Kidney (tissue), 14 donors: ENCODE data around the gene CHRM2. TPM values are rescaled to one million over a fixed set of nuclear protein-coding genes. Genes with fewer than 3 reads are reported as not detected.

Experiments used
- DNase-seq, 5 donors: peaks; one replicate each; pipeline ENCODE4 v3.0.0-alpha.2; 2013 to 2020
- FAIRE-seq: peaks from 2 replicates; lab custom pipeline; 2012; peaks lifted over from hg19 to GRCh38; lab: Jason Lieb, UNC
- H3K27ac ChIP-seq, 2 donors: one replicate each; pipeline ENCODE4 v1.7.0; 2013; ENCODE audit warnings: low read depth in 2 of 2, low read length in 2 of 2, inconsistent platforms in 1 of 2
- H3K27me3 ChIP-seq: one replicate; pipeline ENCODE4 v1.7.1; 2013; ENCODE audit warnings: low read length, inconsistent platforms; ENCODE audit not compliant: control insufficient read depth, insufficient read depth
- H3K36me3 ChIP-seq, 3 donors: one replicate each; pipeline versions ENCODE4 v1.7.0 to v1.7.1; 2013; ENCODE audit warnings: low read length in 3 of 3, control low read depth in 1 of 3, inconsistent platforms in 1 of 3; ENCODE audit not compliant: insufficient read depth in 3 of 3, control insufficient read depth in 2 of 3
- H3K4me1 ChIP-seq, 3 donors: one replicate each; pipeline versions ENCODE4 v1.7.0 to v1.7.1; 2013; ENCODE audit warnings: low read length in 3 of 3, inconsistent platforms in 1 of 3, low read depth in 1 of 3; ENCODE audit not compliant: control insufficient read depth in 2 of 3, insufficient read depth in 2 of 3
- H3K4me3 ChIP-seq, 3 donors: one replicate each; pipeline versions ENCODE4 v1.7.0 to v1.8.1; 2013; ENCODE audit warnings: low read length in 3 of 3, control low read depth in 1 of 3, inconsistent platforms in 1 of 3
- H3K9ac ChIP-seq, 3 donors: one replicate each; pipeline versions ENCODE4 v1.7.0 to v1.7.1; 2013; ENCODE audit warnings: low read length in 3 of 3, control low read depth in 1 of 3, inconsistent platforms in 1 of 3
- H3K9me3 ChIP-seq, 3 donors: one replicate each; pipeline versions ENCODE4 v1.7.0 to v1.7.1; 2013; ENCODE audit warnings: low read length in 3 of 3, control low read depth in 1 of 3, inconsistent platforms in 1 of 3; ENCODE audit not compliant: control insufficient read depth in 2 of 3, insufficient read depth in 1 of 3
- CTCF ChIP-seq: IDR thresholded peaks from 3 replicates; pipeline ENCODE4 v1.5.1; 2012; ENCODE audit warnings: mild to moderate bottlenecking, moderate library complexity, borderline replicate concordance; ENCODE audit not compliant: insufficient read depth; ENCODE audit errors: extremely low read depth
- intact Hi-C: fragments of 100-400 bp; cut with DNase I; formaldehyde crosslinking; loops from one replicate; pipeline ENCODE4 v1.11.1; 2022
- polyA plus RNA-seq: library from polyadenylated mRNA; stranded (reverse); fragments of 350-450 nt; fragmentation: Illumina TruSeq; extraction: RNeasy Lipid Tissue Mini Kit (QIAGEN cat#74804); gene quantifications from one replicate; pipeline ENCODE4 v1.2.3, GENCODE V29; 2014; ENCODE audit warnings: low read depth, low replicate concordance; ENCODE audit not compliant: insufficient read depth
- total RNA-seq: library from RNA; stranded (reverse); fragmentation: NEBNext Ultra II Directional; extraction: Animal tissue kit (Norgen Biotek cat#: 25700); gene quantifications from one replicate; pipeline ENCODE4 v1.2.1, GENCODE V29; 2021
- donor health status: control.
- donor health status: control.
- donor health status: control.
- donor health status: control.
- donor health status: control.
- donor health status: DM: yes; HTN: yes; CAD: no.
- donor health status: Normal renal cell carcinoma (clear cell type).

CHRM2 gene
- total and polyA plus RNA-seq, 2 donors from 2014 or later, result not detected

GRCh38 chr7:137015015-137015414, 146.6 kb downstream of the CHRM2 start:
- intact Hi-C loops, result no loop called here
- Histone ChIP-seq H3K27ac (no peak overlapping the region), H3K9me3 (no peaks in the 10 kb centered on the region), H3K36me3 (no peaks in the 10 kb centered on the region), H3K4me1 (no peaks in the 10 kb centered on the region), H3K27me3 (no peaks in the 10 kb centered on the region), H3K4me3 (no peak overlapping the region), H3K9ac (no peak overlapping the region)
- FAIRE-seq (no peak), DNase-seq (no peak)
- TF ChIP-seq CTCF, result no peak

- TF ChIP-seq CTCF, result no peak
- DNase-seq (no peak), FAIRE-seq (no peak)
- Histone ChIP-seq H3K27me3 (no peaks in the 10 kb centered on the region), H3K4me1 (no peaks in the 10 kb centered on the region), H3K9ac (no peak overlapping the region), H3K9me3 (peaks cover 0 to 3% (median 0%) of the 10 kb centered on the region in 3 donors), H3K27ac (no peak overlapping the region), H3K4me3 (no peak overlapping the region), H3K36me3 (no peaks in the 10 kb centered on the region)
- intact Hi-C loops, result no loop called here
These were observed 148.8 kb downstream of the CHRM2 start for GRCh38 chr7:137017221-137017620.

GRCh38 chr7:137018468-137018867, 150.0 kb downstream of the CHRM2 start:
- Histone ChIP-seq H3K27me3 (no peaks in the 10 kb centered on the region), H3K4me3 (no peak overlapping the region), H3K36me3 (no peaks in the 10 kb centered on the region), H3K9ac (no peak overlapping the region), H3K27ac (no peak overlapping the region), H3K9me3 (peaks cover 0 to 3% (median 0%) of the 10 kb centered on the region in 3 donors), H3K4me1 (no peaks in the 10 kb centered on the region)
- FAIRE-seq, result no peak
- intact Hi-C loops, result no loop called here
- no peak for TF ChIP-seq CTCF
- no peak for DNase-seq

GRCh38 chr7:137020351-137020750, 151.9 kb downstream of the CHRM2 start:
- no peak for TF ChIP-seq CTCF
- H3K36me3 ChIP-seq, result no peaks in the 10 kb centered on the region
- H3K9me3 ChIP-seq, result peaks cover 0 to 3% (median 0%) of the 10 kb centered on the region in 3 donors
- H3K27ac ChIP-seq, result no peak overlapping the region
- H3K4me1 ChIP-seq, result no peaks in the 10 kb centered on the region
- DNase-seq, result peak in 3 of 5 donors; percentile 14 to 64 (median 48)
- no peaks in the 10 kb centered on the region for H3K27me3 ChIP-seq
- intact Hi-C loops, result no loop called here
- no peak overlapping the region for H3K4me3 ChIP-seq
- H3K9ac ChIP-seq, result no peak overlapping the region
- no peak for FAIRE-seq
